IMR-90 (cell line): ENCODE measurements around the gene NME7. TPM values are rescaled to one million over a fixed set of nuclear protein-coding genes. Genes with fewer than 3 reads are reported as not detected.

Source experiments
- ATAC-seq: fragments of 200-7000 bp; cut with Tn5 transposase; 2 replicates; pipeline ENCODE4 v1.9.1; 2020; ENCODE audit warnings: low read depth, mild to moderate bottlenecking, moderate library complexity
- BruUV-seq: library from RNA; stranded (reverse); fragments of 400-500 nt; replicated peaks from 2 replicates; lab custom pipeline; 2021; lab: Mats Ljungman, UMichigan
- CTCF ChIA-PET: fragments of 300-600 bp; formaldehyde crosslinking; extraction: SDS; loops from one replicate; lab custom pipeline; 2021; ENCODE audit warnings: antibody characterized with exemption; lab: Yijun Ruan, JAX
- POLR2A ChIA-PET: fragments of 300-600 bp; sonication (Branson Sonifier 250); formaldehyde crosslinking; loops from one replicate; lab custom pipeline; 2022; ENCODE audit warnings: antibody characterized with exemption; ENCODE audit not compliant: unreplicated experiment; lab: Charles Lee
- DNase-seq: peaks from one replicate; pipeline ENCODE4 v3.0.0; 2013
- H2AFZ ChIP-seq: replicated peaks from 2 replicates; pipeline ENCODE3; 2013; ENCODE audit warnings: low read length, mild to moderate bottlenecking; ENCODE audit not compliant: poor library complexity
- H2AK5ac ChIP-seq: 2 replicates; pipeline ENCODE4 v1.6.1; 2013; ENCODE audit warnings: low read depth, low read length, inconsistent platforms
- H2AK9ac ChIP-seq: replicated peaks from 2 replicates; pipeline ENCODE3; 2013; ENCODE audit warnings: mild to moderate bottlenecking, low read depth, low read length, moderate library complexity; ENCODE audit not compliant: poor library complexity
- H2BK120ac ChIP-seq: 2 replicates; pipeline ENCODE4 v1.6.1; 2013; ENCODE audit warnings: low read depth, low read length, inconsistent platforms
- H2BK15ac ChIP-seq: 3 replicates; pipeline ENCODE4 v1.6.1; 2013; ENCODE audit warnings: low read depth, low read length, inconsistent platforms
- H2BK20ac ChIP-seq: 2 replicates; pipeline ENCODE4 v1.6.1; 2013; ENCODE audit warnings: low read depth, mild to moderate bottlenecking, inconsistent platforms, low read length, moderate library complexity
- H2BK5ac ChIP-seq: 2 replicates; pipeline ENCODE4 v1.6.1; 2013; ENCODE audit warnings: mild to moderate bottlenecking, low read depth, low read length, inconsistent platforms; ENCODE audit not compliant: poor library complexity, severe bottlenecking
- H3K14ac ChIP-seq: replicated peaks from 2 replicates; pipeline ENCODE4 v1.6.1; 2013; ENCODE audit warnings: low read depth, low read length, inconsistent platforms
- H3K18ac ChIP-seq: 2 replicates; pipeline ENCODE4 v1.6.1; 2013; ENCODE audit warnings: low read depth, low read length, control low read depth
- H3K23ac ChIP-seq: 2 replicates; pipeline ENCODE4 v1.6.1; 2013; ENCODE audit warnings: low read depth, low read length, inconsistent platforms
- H3K27ac ChIP-seq: 2 replicates; pipeline ENCODE4 v1.5.1; 2013; ENCODE audit warnings: mild to moderate bottlenecking, control low read depth, low read length; ENCODE audit not compliant: insufficient read depth
- H3K27me3 ChIP-seq: 2 replicates; pipeline ENCODE4 v1.6.1; 2013; ENCODE audit warnings: low read length; ENCODE audit not compliant: control insufficient read depth, insufficient read depth
- H3K36me3 ChIP-seq: 2 replicates; pipeline ENCODE4 v1.6.1; 2013; ENCODE audit warnings: low read length, mixed read lengths; ENCODE audit not compliant: control insufficient read depth, insufficient read depth
- H3K4ac ChIP-seq: 2 replicates; pipeline ENCODE4 v1.6.1; 2013; ENCODE audit warnings: low read depth, low read length, inconsistent platforms
- H3K4me1 ChIP-seq: 2 replicates; pipeline ENCODE4 v1.6.1; 2013; ENCODE audit warnings: low read length, mixed read lengths; ENCODE audit not compliant: control insufficient read depth, insufficient read depth
- H3K4me2 ChIP-seq: 2 replicates; pipeline ENCODE4 v1.6.1; 2013; ENCODE audit warnings: low read depth, mild to moderate bottlenecking, control low read depth, low read length, moderate library complexity
- H3K4me3 ChIP-seq: 2 replicates; pipeline ENCODE4 v1.5.1; 2013; ENCODE audit warnings: low read depth, mild to moderate bottlenecking, control low read depth, low read length, moderate library complexity; ENCODE audit not compliant: insufficient read depth
- H3K56ac ChIP-seq: 2 replicates; pipeline ENCODE4 v1.6.1; 2013; ENCODE audit warnings: low read length, inconsistent platforms; ENCODE audit not compliant: insufficient read depth; ENCODE audit errors: extremely low read depth
- H3K79me1 ChIP-seq, 2 experiments: 2 replicates each; pipeline ENCODE4 v1.6.1; 2013; ENCODE audit warnings: low read length in 2 of 2, inconsistent platforms in 1 of 2, low read depth in 1 of 2
- H3K9ac ChIP-seq: 2 replicates; pipeline ENCODE4 v1.6.1; 2013; ENCODE audit warnings: low read depth, low read length, control low read depth
- H3K9me1 ChIP-seq: 2 replicates; pipeline ENCODE4 v1.6.1; 2013; ENCODE audit warnings: low read length, inconsistent platforms; ENCODE audit not compliant: insufficient read depth
- H3K9me3 ChIP-seq: 2 replicates; pipeline ENCODE4 v1.6.1; 2013; ENCODE audit warnings: low read length; ENCODE audit not compliant: control insufficient read depth, insufficient read depth
- H4K20me1 ChIP-seq: 2 replicates; pipeline ENCODE4 v1.6.1; 2013; ENCODE audit warnings: low read length, inconsistent platforms; ENCODE audit not compliant: insufficient read depth
- H4K5ac ChIP-seq: 2 replicates; pipeline ENCODE4 v1.6.1; 2013; ENCODE audit warnings: mild to moderate bottlenecking, low read depth, low read length, control low read depth
- H4K8ac ChIP-seq, 2 experiments: 2 replicates each; pipeline ENCODE4 v1.6.1; 2013; ENCODE audit warnings: low read depth in 2 of 2, low read length in 2 of 2, control low read depth in 1 of 2, inconsistent platforms in 1 of 2
- H4K91ac ChIP-seq: 2 replicates; pipeline ENCODE4 v1.6.1; 2013; ENCODE audit warnings: low read depth, low read length, inconsistent platforms; ENCODE audit not compliant: insufficient read depth
- BHLHE40 ChIP-seq: fragments of 150-350 bp; IDR thresholded peaks from 2 replicates; pipeline ENCODE4 v1.6.1; 2016; ENCODE audit warnings: mild to moderate bottlenecking, low read depth, low read length
- CEBPB ChIP-seq: IDR thresholded peaks from 2 replicates; pipeline ENCODE4 v1.6.1; 2012; ENCODE audit warnings: low read depth, low read length, improper control_type of control experiment
- CHD1 ChIP-seq: IDR thresholded peaks from 2 replicates; pipeline ENCODE4 v1.6.1; 2012; ENCODE audit warnings: low read depth, low read length, improper control_type of control experiment
- CTCF ChIP-seq: conservative IDR thresholded peaks from 2 replicates; pipeline ENCODE4 v1.5.1; 2012; ENCODE audit warnings: mild to moderate bottlenecking, low read depth, low read length, improper control_type of control experiment
- ELK1 ChIP-seq: fragments of 150-350 bp; IDR thresholded peaks from 2 replicates; pipeline ENCODE4 v1.6.1; 2016; ENCODE audit warnings: low read depth, mild to moderate bottlenecking, low read length, moderate library complexity, borderline replicate concordance
- FOS ChIP-seq: fragments of 150-350 bp; IDR thresholded peaks from 2 replicates; pipeline ENCODE4 v1.6.1; 2016; ENCODE audit warnings: low read depth, low read length
- MAFK ChIP-seq: IDR thresholded peaks from 2 replicates; pipeline ENCODE4 v1.6.1; 2012; ENCODE audit warnings: low read depth, low read length, improper control_type of control experiment
- MAZ ChIP-seq: IDR thresholded peaks from 2 replicates; pipeline ENCODE4 v1.6.1; 2012; ENCODE audit warnings: low read depth, mild to moderate bottlenecking, low read length, improper control_type of control experiment, moderate library complexity, borderline replicate concordance
- MXI1 ChIP-seq: IDR thresholded peaks from 2 replicates; pipeline ENCODE4 v1.6.1; 2012; ENCODE audit warnings: low read depth, mild to moderate bottlenecking, low read length, moderate library complexity, borderline replicate concordance
- NFE2L2 ChIP-seq: fragments of 150-350 bp; IDR thresholded peaks from 2 replicates; pipeline ENCODE4 v1.6.1; 2016; ENCODE audit warnings: low read depth, mild to moderate bottlenecking, low read length
- POLR2A ChIP-seq: IDR thresholded peaks from 2 replicates; pipeline ENCODE4 v1.6.1; 2012; ENCODE audit warnings: mild to moderate bottlenecking, low read depth, low read length
- RAD21 ChIP-seq: IDR thresholded peaks from 2 replicates; pipeline ENCODE4 v1.6.1; 2012; ENCODE audit warnings: low read length, improper control_type of control experiment
- RCOR1 ChIP-seq: IDR thresholded peaks from 2 replicates; pipeline ENCODE4 v1.6.1; 2012; ENCODE audit warnings: mild to moderate bottlenecking, low read length, improper control_type of control experiment; ENCODE audit not compliant: insufficient replicate concordance
- RFX5 ChIP-seq: IDR thresholded peaks from 2 replicates; pipeline ENCODE4 v1.8.0; 2012; ENCODE audit warnings: low read depth, mild to moderate bottlenecking, low read length, moderate library complexity
- SMC3 ChIP-seq: fragments of 150-350 bp; IDR thresholded peaks from 2 replicates; pipeline ENCODE4 v1.6.1; 2016; ENCODE audit warnings: low read depth, mild to moderate bottlenecking, antibody characterized with exemption, low read length, moderate library complexity
- USF2 ChIP-seq: fragments of 150-350 bp; IDR thresholded peaks from 2 replicates; pipeline ENCODE4 v1.6.1; 2017; ENCODE audit warnings: mild to moderate bottlenecking, antibody characterized with exemption, low read length, low read depth
- WGBS, 2 experiments: methylation state at CpG; one replicate each; pipeline versions ENCODE4 v1.1.5 to v1.1.7; 2013; ENCODE audit warnings: missing lambda C conversion rate in 2 of 2; ENCODE audit not compliant: insufficient read length in 1 of 2; ENCODE audit errors: extremely low coverage in 2 of 2; 5-methylcytosine and 5-hydroxymethylcytosine counted together
- dilution Hi-C: fragments of 300-500 bp; cut with HindIII; formaldehyde crosslinking; loops from one replicate; pipeline ENCODE4 v1.14.3; 2018; ENCODE audit warnings: low sequenced_read_pairs; ENCODE audit not compliant: unreplicated experiment
- in situ Hi-C: fragments of 300-500 bp; cut with MboI; formaldehyde crosslinking; loops from 3 replicates; pipeline ENCODE4 v1.14.3; 2019; ENCODE audit warnings: low sequenced_read_pairs, inconsistent platforms, mixed read lengths
- intact Hi-C: fragments of 100-400 bp; cut with micrococcal nuclease; formaldehyde crosslinking; loops from 2 replicates; pipeline ENCODE4 v1.10.0; 2022
- polyA plus RNA-seq, 3 experiments: library from polyadenylated mRNA; depleted of rRNA; stranded (reverse); fragments of >200 nt; gene quantifications; 2 replicates each; pipeline ENCODE4 v1.2.3, GENCODE V29; 2012; ENCODE audit warnings: low replicate concordance in 1 of 3
- total RNA-seq: library from RNA; depleted of rRNA; stranded (reverse); fragments of >200 nt; gene quantifications from 2 replicates; pipeline ENCODE4 v1.2.3, GENCODE V29; 2012

Gene NME7
- total and polyA plus RNA-seq, 2 of the 4 experiments (the other 2 are of a cell fraction): 18.3 to 22.4 TPM

GRCh38 chr1:169235568-169235967 is 132.0 kb downstream of the NME7 start:
- intact Hi-C loops: no loop called here
- Histone ChIP-seq H4K20me1 (no peaks in the 10 kb centered on the region), H3K4me3 (no peak overlapping the region), H2AK9ac (no peak overlapping the region), H2BK5ac (no peak overlapping the region), H3K56ac (no peak overlapping the region), H3K9ac (no peak overlapping the region), H3K23ac (no peak overlapping the region), H4K5ac (no peak overlapping the region), H4K91ac (no peak overlapping the region), H3K4me2 (no peak overlapping the region), H3K9me3 (no peaks in the 10 kb centered on the region), H3K9me1 (no peaks in the 10 kb centered on the region), H2AK5ac (no peak overlapping the region), H2BK15ac (no peak overlapping the region), H3K4me1 (peaks cover 2% of the 10 kb centered on the region; the same call in 1 of the 2 replicates), H3K36me3 (no peaks in the 10 kb centered on the region), H3K14ac (no peak overlapping the region), H3K27ac (no peak overlapping the region), H3K27me3 (no peaks in the 10 kb centered on the region), H3K4ac (no peak overlapping the region), H4K8ac (no peak overlapping the region), H2AFZ (no peak overlapping the region), H3K79me1 (no peaks in the 10 kb centered on the region), H2BK20ac (no peak overlapping the region), H3K18ac (no peak overlapping the region), H2BK120ac (no peak overlapping the region)
- DNase-seq (no peak), ATAC-seq (no peak)
- TF ChIP-seq MAZ: no peak
- no peak for TF ChIP-seq RAD21
- TF ChIP-seq RFX5: no peak
- no peak for TF ChIP-seq SMC3
- TF ChIP-seq MAFK: no peak
- no peak for TF ChIP-seq BHLHE40
- TF ChIP-seq CTCF: no peak
- TF ChIP-seq MXI1: no peak
- TF ChIP-seq USF2: no peak
- no peak for TF ChIP-seq FOS
- no peak for TF ChIP-seq CEBPB
- TF ChIP-seq ELK1: no peak
- TF ChIP-seq NFE2L2: no peak
- no peak for TF ChIP-seq POLR2A
- no peak for TF ChIP-seq RCOR1
- no peak for TF ChIP-seq CHD1
- ChIA-PET CTCF (no interaction called here), POLR2A (no interaction called here)
- no TSS peak for BruUV-seq
- dilution Hi-C loops: no loop called here
- no CpG with 5 or more reads among the region's 2 CpGs for WGBS, 2 experiments
- in situ Hi-C loops: no loop called here
